Dendritic cell treated with granulocyte-macrophage colony-stimulating factor and Interleukin-4, amounts not matched to agents 40 ng/mL and 50 ng/mL, for 4 days (primary cell): Measurements from ENCODE around the gene CORO2B.

Source experiments
- H3K27ac Mint-ChIP-seq: one replicate; pipeline ENCODE4 v1.8.0; 2022; ENCODE audit warnings: mild to moderate bottlenecking, mixed read lengths
- H3K27me3 Mint-ChIP-seq: one replicate; pipeline ENCODE4 v1.8.0; 2022; ENCODE audit warnings: mild to moderate bottlenecking, mixed read lengths
- H3K36me3 Mint-ChIP-seq: one replicate; pipeline ENCODE4 v1.8.0; 2022; ENCODE audit warnings: low read depth, mixed read lengths
- H3K4me1 Mint-ChIP-seq: one replicate; pipeline ENCODE4 v1.8.0; 2022; ENCODE audit warnings: low read depth, mixed read lengths
- H3K4me3 Mint-ChIP-seq: one replicate; pipeline ENCODE4 v1.8.0; 2022; ENCODE audit warnings: mild to moderate bottlenecking, moderate library complexity, mixed read lengths
- H3K9me3 Mint-ChIP-seq: one replicate; pipeline ENCODE4 v1.8.0; 2022; ENCODE audit warnings: mixed read lengths
- intact Hi-C: fragments of 100-400 bp; cut with micrococcal nuclease; formaldehyde crosslinking; loops from one replicate; pipeline ENCODE4 v1.15.0; 2022

CORO2B gene

DNA sequence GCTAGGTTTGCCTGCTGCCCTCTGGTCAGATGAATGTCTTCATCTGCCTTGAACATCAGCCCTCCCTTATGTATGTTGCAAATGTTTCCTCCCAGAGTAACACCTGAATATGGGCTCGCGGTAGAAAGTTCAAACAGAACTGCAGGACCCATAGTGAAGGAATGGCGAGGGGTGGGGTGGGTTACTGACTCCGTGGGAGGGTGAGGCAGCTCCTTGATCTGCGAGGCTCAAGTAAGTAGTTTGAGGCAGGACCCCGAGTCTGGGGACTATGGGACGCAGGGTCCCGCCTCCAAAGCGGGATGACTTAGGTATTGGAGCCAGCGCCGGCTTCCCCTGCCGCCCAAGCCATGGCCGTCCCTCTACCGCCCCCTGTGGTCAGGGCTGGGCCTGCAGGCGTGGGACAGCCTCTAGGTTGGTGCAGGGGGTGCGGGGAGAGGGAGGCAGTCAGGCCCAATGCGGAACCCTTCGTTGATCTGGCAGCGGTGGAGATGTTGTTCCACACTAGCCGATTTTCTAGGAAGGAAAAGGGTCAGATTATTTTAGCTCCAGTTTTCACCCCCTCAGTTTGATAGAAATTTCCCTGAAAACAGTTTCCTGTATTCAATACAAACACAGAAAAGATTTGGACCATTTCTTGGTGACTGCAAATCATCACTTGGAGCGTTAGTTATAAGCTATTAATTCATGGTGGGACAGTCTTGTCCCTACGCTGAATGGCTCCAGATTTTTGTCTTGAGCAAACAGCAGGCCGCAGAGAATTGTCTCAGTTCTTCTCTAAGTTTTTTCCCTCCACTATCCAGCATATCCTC, 72.3 kb downstream of the CORO2B start:
- H3K36me3 Mint-ChIP-seq = no peaks in the 10 kb centered on the region
- no peaks in the 10 kb centered on the region for H3K4me1 Mint-ChIP-seq
- H3K27me3 Mint-ChIP-seq = no peaks in the 10 kb centered on the region
- H3K27ac Mint-ChIP-seq = no peak overlapping the region
- intact Hi-C loops = no loop called here
- H3K4me3 Mint-ChIP-seq = no peak overlapping the region
- no peaks in the 10 kb centered on the region for H3K9me3 Mint-ChIP-seq

DNA sequence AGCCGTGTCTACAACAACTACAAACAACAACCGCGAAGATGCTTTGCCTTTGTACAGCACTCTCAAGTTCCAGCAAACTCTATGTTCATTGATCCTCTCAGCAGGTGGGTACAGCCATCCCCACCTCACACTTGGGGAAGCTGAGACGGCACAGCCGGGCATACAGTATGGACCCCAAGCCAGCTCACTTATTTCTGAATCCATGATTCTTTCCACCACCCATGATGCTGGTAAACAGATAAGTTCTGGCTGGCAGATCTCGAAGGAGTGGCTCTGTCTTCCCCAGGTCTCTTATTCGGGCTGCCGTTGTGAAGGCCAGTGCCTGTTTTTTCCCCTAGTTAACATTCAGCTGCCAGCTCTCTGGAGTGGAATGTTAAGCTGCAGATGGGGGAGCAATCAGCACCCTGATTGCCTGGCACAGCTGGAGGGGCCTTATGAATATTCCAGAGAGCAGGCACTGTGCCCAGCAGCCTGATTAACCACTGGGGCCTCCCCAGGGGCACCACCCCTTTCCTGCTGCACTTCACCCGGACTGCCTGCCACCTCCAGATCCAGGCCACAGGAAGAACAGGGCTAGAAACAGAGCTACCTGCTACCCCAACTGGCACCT, 73.2 kb downstream of the CORO2B start:
- Mint-ChIP-seq H3K36me3 (no peaks in the 10 kb centered on the region), H3K4me3 (no peak overlapping the region), H3K27ac (no peak overlapping the region), H3K27me3 (no peaks in the 10 kb centered on the region), H3K9me3 (no peaks in the 10 kb centered on the region), H3K4me1 (no peaks in the 10 kb centered on the region)
- intact Hi-C loops = no loop called here

DNA sequence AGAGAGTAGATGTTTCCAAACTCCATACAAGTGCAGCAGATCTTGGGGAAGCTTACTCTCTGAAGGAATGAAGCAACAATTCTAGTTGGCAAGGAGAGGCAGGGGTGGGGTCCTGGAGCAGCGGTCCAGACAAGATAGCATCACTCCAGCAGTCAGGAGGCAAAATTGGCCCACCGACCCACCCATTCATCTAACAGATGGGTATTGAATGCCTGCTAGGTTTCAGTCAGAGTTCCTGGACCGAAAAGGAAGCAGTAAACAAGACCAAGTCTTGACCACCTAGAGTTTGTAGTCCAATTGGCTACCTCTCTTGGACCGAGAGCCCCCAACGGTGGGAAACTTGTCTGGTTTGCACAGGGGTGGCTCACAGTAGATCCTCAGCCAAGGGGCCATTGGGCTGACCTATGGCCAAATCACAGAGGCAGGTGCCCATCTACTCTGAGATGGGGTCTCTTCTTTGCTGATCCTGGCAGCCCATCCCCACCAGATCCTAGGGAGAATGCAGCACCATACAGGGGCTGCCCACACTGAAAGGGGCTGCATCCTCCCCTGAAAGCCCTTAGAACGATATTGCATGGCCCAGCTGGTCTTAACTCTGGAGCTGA, 74.3 kb downstream of the CORO2B start:
- Mint-ChIP-seq H3K27me3 (peaks cover 2% of the 10 kb centered on the region), H3K4me1 (no peaks in the 10 kb centered on the region), H3K9me3 (no peaks in the 10 kb centered on the region), H3K27ac (no peak overlapping the region), H3K36me3 (no peaks in the 10 kb centered on the region), H3K4me3 (no peak overlapping the region)
- intact Hi-C loops = no loop called here

DNA sequence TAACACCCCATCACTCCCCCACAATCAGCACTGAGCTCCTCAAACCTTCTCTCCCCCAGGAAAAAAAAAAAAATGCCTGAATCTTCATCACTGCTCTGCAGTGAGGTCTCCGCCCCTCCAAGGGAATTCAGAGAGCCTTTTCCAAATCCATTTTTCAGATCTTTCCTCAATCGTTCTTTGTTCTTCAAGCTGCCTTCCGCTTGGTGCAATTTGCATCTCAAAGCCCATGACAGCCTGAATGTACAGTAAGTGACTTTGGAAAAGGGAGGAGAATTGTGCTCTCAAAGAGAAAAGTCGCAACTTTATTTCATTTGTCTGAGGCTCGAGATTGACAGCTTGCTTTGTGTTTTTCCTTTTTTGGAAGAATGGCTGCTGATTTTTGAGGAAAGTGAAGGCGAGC, 75.0 kb downstream of the CORO2B start:
- Mint-ChIP-seq H3K36me3 (no peaks in the 10 kb centered on the region), H3K4me3 (no peak overlapping the region), H3K27ac (no peak overlapping the region), H3K9me3 (no peaks in the 10 kb centered on the region), H3K27me3 (peaks cover 2% of the 10 kb centered on the region), H3K4me1 (no peaks in the 10 kb centered on the region)
- intact Hi-C loops = no loop called here

DNA sequence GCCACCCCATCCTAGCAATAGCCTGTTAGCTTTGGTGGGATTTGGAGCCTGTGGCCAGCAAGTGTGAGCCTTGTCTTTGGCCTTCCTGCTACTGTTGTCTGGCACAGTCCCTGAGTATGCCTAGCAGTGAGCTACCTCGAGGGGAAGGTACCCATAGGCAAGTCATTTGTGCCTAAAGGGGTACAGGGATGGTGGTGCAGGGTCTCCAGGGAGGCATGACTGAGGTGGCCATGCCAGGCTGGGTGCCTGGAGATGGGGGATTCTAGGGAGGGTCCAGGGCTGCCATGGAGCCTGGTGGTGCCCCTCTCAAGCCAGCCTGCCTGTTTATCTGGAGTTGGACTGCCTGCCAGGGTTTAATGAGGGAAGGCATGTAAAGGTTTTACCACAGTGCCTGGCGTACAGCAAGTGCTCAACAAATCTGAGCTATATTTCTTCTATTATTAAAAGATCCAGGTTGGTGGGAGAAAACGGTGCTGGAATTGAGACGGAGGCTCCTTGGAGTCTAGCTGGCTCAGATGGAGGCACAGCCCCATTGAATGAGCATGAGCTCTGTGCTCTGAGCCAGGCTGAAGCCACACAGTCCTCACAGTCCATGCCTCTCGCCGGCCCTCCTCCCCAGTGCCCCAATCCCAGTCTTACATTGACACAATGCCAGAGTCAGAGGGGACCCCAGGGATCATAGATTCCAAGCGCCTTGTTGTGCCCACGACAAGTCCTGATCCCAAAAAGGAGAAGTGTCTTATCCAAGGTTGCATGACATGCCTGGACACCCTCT, 76.2 kb downstream of the CORO2B start:
- intact Hi-C loops = no loop called here
- Mint-ChIP-seq H3K9me3 (no peaks in the 10 kb centered on the region), H3K27me3 (peaks cover 2% of the 10 kb centered on the region), H3K36me3 (no peaks in the 10 kb centered on the region), H3K4me3 (no peak overlapping the region), H3K4me1 (no peaks in the 10 kb centered on the region), H3K27ac (no peak overlapping the region)

DNA sequence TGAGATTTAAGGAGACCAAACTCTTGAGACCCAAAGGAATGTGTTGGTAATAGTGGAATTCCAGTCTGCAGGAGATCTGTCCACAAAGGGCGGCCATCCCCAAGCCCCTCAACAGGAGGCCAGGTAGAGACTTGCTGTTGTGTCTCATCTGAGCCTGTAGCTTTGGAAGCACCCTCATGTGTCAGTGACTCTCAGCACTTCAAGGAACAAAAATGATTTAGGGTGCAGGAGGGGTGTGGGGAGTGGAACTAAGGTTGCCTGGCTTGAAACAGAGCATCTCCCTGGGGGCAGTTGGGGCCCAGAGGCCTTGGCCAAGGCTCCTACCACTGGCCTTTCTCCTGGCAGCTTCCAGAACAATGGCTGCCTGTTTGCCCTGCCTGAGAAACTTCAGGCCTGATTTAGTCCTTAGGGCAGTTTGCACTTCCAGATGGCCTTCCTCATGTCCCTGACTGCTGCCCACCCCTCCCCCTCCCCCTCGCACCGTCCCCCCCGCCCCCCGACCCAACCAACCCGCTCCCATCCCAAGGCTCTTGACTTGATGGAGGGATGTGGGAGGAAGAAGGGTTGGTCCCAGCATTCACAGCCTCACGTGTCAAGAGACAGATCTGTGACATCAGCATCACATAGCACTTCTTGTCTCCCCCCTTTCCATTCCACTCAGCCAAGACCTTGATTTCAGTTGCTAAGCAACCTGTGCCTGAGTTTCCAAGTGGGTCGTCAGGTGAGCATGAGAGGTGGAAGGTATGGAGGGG, 77.1 kb downstream of the CORO2B start:
- no peaks in the 10 kb centered on the region for H3K9me3 Mint-ChIP-seq
- peaks cover 4% of the 10 kb centered on the region for H3K27me3 Mint-ChIP-seq
- H3K4me1 Mint-ChIP-seq = no peaks in the 10 kb centered on the region
- intact Hi-C loops = no loop called here
- no peaks in the 10 kb centered on the region for H3K36me3 Mint-ChIP-seq
- no peak overlapping the region for H3K27ac Mint-ChIP-seq
- no peak overlapping the region for H3K4me3 Mint-ChIP-seq

DNA sequence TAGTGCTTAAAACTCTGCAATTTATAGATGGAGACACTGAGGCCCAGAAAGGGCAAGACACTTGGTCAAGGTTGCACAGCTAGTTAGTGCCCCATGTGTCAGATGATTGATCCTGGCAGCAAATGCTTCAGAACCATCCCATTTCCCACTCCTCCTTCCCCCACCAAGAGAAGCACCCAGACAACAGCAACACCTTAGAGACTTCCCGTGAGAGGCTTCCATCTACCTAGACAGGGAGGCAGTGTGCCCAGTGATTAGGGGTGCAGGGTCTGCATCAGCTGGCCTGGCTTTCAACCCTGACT, 77.6 kb downstream of the CORO2B start:
- Mint-ChIP-seq H3K4me1 (no peaks in the 10 kb centered on the region), H3K36me3 (no peaks in the 10 kb centered on the region), H3K27ac (no peak overlapping the region), H3K4me3 (no peak overlapping the region), H3K27me3 (peaks cover 4% of the 10 kb centered on the region), H3K9me3 (no peaks in the 10 kb centered on the region)
- intact Hi-C loops = no loop called here

DNA sequence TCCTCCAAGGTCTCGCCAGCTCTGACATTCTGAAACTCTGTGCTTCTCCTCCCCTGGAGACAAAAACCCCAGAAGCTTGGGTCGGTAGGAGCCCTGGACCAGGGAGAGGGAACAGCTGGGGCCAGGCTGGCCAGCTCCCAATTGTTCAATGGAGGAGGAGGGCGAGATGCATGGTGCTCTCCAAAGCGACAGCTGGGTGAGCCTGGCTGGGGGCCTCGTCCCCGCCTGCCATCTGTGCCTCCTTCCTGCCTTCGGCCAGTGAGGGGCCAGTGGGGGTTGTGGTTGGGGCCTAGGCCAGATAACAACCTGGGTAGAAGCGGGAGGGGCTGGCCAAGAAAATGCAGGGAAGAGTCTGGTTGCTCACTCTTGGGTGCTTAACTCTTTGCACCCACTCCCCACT, 79.4 kb downstream of the CORO2B start:
- Mint-ChIP-seq H3K36me3 (no peaks in the 10 kb centered on the region), H3K9me3 (no peaks in the 10 kb centered on the region), H3K27ac (no peak overlapping the region), H3K4me3 (no peak overlapping the region), H3K4me1 (no peaks in the 10 kb centered on the region), H3K27me3 (peaks cover 4% of the 10 kb centered on the region)
- intact Hi-C loops = no loop called here

DNA sequence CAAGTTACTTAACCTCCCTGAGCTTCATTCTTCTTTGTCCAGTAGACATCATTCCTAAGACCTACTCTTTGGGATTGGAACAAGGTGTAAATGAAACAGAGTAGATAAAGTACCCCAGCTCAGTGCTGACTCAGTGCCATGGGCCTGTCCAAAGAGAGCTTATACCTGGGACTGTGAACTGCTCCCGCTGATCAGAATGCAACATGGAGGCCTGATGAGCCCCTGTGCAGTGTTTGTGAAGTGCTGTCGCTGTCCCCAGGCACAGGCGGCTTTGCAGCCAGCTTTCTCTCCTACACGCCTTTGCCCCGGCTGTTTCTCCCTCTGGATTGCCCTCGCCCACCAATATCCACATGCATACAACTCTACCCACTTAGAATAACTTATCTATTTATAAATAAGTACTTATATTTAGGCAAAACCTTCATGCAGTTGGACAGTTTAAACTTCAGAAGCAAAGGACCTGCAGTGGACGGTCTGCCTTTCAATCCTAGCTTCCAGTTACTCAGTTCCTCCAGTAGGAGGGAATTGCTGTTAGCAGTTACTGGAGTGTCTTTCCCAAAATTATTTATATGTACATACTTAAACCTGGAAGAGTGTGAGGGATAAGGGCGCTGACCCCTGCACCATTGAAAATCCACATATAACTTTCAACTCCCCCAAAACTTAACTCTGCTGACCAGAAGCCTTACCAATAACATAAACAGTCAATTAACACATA, 80.0 kb downstream of the CORO2B start:
- Mint-ChIP-seq H3K36me3 (no peaks in the 10 kb centered on the region), H3K27me3 (peaks cover 4% of the 10 kb centered on the region), H3K4me1 (no peaks in the 10 kb centered on the region), H3K27ac (no peak overlapping the region), H3K4me3 (no peak overlapping the region), H3K9me3 (no peaks in the 10 kb centered on the region)
- intact Hi-C loops = no loop called here

DNA sequence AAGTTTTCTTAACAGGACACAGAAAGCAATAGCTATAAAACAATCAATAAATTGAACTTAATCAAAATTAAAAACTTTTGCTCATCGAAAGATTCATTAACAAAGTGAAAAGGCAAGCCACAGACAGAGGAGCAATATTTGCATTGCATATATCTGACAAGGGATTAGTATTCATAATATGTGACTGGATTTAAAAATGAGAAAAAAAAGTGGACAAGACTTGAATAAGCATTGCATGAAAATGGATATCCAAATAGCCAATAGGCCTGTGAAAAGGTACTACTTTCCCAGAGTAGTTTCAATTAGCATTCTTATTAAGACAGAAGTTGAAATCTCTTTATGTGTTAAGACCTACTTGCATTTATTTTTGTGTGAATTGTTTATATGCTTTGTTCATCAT, 84.7 kb downstream of the CORO2B start:
- Mint-ChIP-seq H3K27me3 (peaks cover 3% of the 10 kb centered on the region), H3K4me3 (no peak overlapping the region), H3K27ac (no peak overlapping the region), H3K9me3 (no peaks in the 10 kb centered on the region), H3K36me3 (no peaks in the 10 kb centered on the region), H3K4me1 (peaks cover 8% of the 10 kb centered on the region)
- intact Hi-C loops = no loop called here

DNA sequence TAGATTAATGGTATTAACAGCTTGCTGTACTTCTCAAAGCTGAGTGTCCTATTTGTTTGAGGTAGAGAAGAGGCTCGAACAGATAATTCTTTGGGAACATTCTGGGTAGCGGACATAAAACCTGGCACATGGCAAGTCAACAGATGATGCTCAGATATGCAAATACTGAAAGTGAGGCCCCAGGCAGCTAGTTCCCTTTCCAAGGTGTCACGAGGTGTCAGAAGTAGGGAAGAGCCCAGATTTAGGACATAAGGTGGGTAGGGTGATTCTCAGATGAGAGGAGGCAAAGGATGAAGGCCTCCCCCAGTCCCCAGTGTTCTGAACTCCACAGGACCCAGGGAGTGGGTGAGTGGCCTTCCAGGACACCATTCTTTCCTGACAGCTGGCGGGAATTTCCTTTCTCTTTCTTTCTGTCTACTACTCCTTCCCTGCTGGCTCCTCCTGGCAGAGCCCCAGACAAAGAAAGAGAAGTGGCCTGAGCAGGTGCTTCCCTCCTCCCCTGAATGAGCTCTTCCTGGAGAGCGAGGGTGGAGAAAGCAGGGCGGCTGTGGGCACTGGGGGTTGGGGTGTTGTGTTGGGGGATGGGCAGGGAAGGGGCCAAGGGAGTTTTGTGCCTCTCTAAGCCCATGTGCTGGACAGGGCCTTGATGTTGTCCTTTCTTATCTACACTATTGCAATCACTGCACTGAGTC, 87.5 kb downstream of the CORO2B start:
- no peaks in the 10 kb centered on the region for H3K27me3 Mint-ChIP-seq
- H3K27ac Mint-ChIP-seq = no peak overlapping the region

DNA sequence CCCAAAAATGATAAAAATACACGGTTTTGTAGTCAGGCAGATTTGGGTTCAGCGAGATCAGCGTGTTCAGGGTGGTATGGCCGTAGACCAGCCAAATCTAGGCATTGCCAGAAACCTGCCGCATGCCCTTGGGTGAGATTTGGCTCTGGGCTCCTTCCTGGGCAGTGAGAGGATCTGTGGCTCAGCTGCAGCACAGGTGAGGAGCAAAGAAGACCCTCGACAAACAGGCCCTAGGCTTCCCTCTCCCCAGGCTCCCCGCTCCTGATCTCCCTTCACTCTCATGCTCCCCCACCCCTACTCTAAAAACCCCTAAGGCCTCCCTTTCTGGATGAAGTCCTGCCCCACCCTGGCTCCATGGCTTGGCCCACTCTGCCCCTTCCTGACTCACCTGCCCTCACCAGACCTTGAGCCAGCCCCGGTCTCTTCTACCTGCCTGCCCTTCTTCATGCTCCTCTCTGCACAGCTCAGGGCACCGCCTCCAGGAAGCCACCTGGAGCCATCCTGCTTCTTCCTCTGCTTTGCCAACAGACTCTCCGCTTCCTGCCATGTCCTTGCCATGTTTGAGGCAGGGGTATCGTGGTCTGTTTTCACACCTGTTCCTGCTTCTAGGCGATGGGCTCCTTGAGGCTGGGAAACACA, 88.1 kb downstream of the CORO2B start:
- peaks cover 8% of the 10 kb centered on the region for H3K4me1 Mint-ChIP-seq
- H3K9me3 Mint-ChIP-seq = no peaks in the 10 kb centered on the region
- no peaks in the 10 kb centered on the region for H3K27me3 Mint-ChIP-seq
- no peak overlapping the region for H3K27ac Mint-ChIP-seq
- H3K36me3 Mint-ChIP-seq = no peaks in the 10 kb centered on the region
- intact Hi-C loops = no loop called here
- no peak overlapping the region for H3K4me3 Mint-ChIP-seq

More for the DNA sequence above, 87.5 kb downstream of the CORO2B start:
- Mint-ChIP-seq H3K4me3 (no peak overlapping the region), H3K36me3 (no peaks in the 10 kb centered on the region), H3K4me1 (peaks cover 8% of the 10 kb centered on the region), H3K9me3 (no peaks in the 10 kb centered on the region)
- intact Hi-C loops = no loop called here
